ENCODE measurements around the gene CD82.

DNA sequence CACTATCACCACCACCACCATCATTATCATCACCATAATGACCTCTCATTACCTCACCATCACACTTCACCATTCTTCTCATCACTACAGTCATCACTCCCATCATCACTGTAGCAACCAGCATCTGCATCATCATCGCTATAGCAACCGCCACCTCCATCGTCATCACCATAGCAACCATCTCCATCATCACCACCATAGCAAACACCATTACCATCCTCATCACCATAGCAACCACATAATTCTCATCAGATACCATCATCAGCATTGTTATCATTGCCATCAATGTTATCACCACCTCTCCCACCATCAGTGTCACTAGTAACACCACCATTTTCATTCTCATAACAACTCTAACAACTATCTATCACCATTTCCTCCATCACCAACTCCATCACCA, 23.1 kb upstream of the CD82 start:
- no peak for TF ChIP-seq POLR2A (IDR thresholded peaks at IDR 0.05; ENCODE audit: low read depth, low read length)
- TF ChIP-seq SPI1 (IDR thresholded peaks at IDR 0.05; ENCODE audit: low read depth, low read length), result no peak
- TF ChIP-seq TAF1 (IDR thresholded peaks at IDR 0.05; ENCODE audit: low read depth, low read length), result no peak
- no peak for TF ChIP-seq POLR2AphosphoS5 (IDR thresholded peaks at IDR 0.05; ENCODE audit: low read depth, low read length)
- no peak for TF ChIP-seq PAX5 (IDR thresholded peaks at IDR 0.05; ENCODE audit: insufficient read depth, low read length, severe bottlenecking)
